Caco-2 (cell line): ENCODE measurements around the gene NGEF. TPM values are rescaled to one million over a fixed set of nuclear protein-coding genes. Genes with fewer than 3 reads are reported as not detected.

ENCODE experiments used
- BruUV-seq: library from RNA; stranded (reverse); fragments of 400-500 nt; replicated peaks from 2 replicates; lab custom pipeline; 2021; lab: Mats Ljungman, UMichigan
- CTCF ChIA-PET: fragments of 300-600 bp; sonication (Branson Sonifier 250); formaldehyde crosslinking; loops from one replicate; lab custom pipeline; 2022; ENCODE audit warnings: antibody characterized with exemption; lab: Charles Lee
- POLR2A ChIA-PET: fragments of 300-600 bp; sonication (Branson Sonifier 250); formaldehyde crosslinking; loops from one replicate; lab custom pipeline; 2022; ENCODE audit warnings: antibody characterized with exemption; lab: Charles Lee
- DNase-seq, 2 experiments: peaks; one replicate each; pipeline versions ENCODE4 v3.0.0 to v3.0.0-alpha.2; 2020 to 2022
- H3K27me3 ChIP-seq: replicated peaks from 2 replicates; pipeline ENCODE4 v1.6.0; 2011; ENCODE audit warnings: low read length; ENCODE audit not compliant: control insufficient read depth, insufficient read depth
- H3K36me3 ChIP-seq: 2 replicates; pipeline ENCODE4 v1.5.1; 2011; ENCODE audit warnings: low read length; ENCODE audit not compliant: control insufficient read depth, insufficient read depth
- H3K4me1 ChIP-seq: fragments of 250-450 bp; sonication (Bioruptor Pico); 2 replicates; pipeline ENCODE4 v1.5.1; 2020; ENCODE audit warnings: mild to moderate bottlenecking
- H3K4me3 ChIP-seq: 2 replicates; pipeline ENCODE4 v1.5.1; 2011; ENCODE audit warnings: low read depth, mild to moderate bottlenecking, control low read depth, low read length
- H3K9me3 ChIP-seq: fragments of 250-450 bp; sonication (Bioruptor Pico); 2 replicates; pipeline ENCODE4 v1.5.1; 2020; ENCODE audit warnings: mild to moderate bottlenecking, moderate library complexity
- H3K27ac Mint-ChIP-seq: one replicate; pipeline ENCODE4 v1.8.0; 2022; ENCODE audit warnings: mixed read lengths; ENCODE audit not compliant: unreplicated experiment
- H3K27me3 Mint-ChIP-seq: one replicate; pipeline ENCODE4 v1.8.0; 2022; ENCODE audit warnings: mixed read lengths; ENCODE audit not compliant: insufficient read depth, unreplicated experiment
- H3K36me3 Mint-ChIP-seq: one replicate; pipeline ENCODE4 v1.8.0; 2022; ENCODE audit warnings: mild to moderate bottlenecking, mixed read lengths; ENCODE audit not compliant: insufficient read depth, unreplicated experiment
- H3K4me1 Mint-ChIP-seq: one replicate; pipeline ENCODE4 v1.8.0; 2022; ENCODE audit warnings: low read depth, mixed read lengths; ENCODE audit not compliant: unreplicated experiment
- H3K4me3 Mint-ChIP-seq: one replicate; pipeline ENCODE4 v1.8.0; 2022; ENCODE audit warnings: mild to moderate bottlenecking, moderate library complexity, mixed read lengths; ENCODE audit not compliant: unreplicated experiment
- H3K9me3 Mint-ChIP-seq: one replicate; pipeline ENCODE4 v1.8.0; 2022; ENCODE audit warnings: mixed read lengths; ENCODE audit not compliant: unreplicated experiment
- CTCF ChIP-seq, 2 experiments: fragments of 200-600 bp in 1 of 2; IDR thresholded peaks; 1 replicate in 1 of 2; 2 replicates in 1 of 2; pipeline versions ENCODE4 v1.5.1 to v1.8.0; 2011 to 2022; ENCODE audit warnings: antibody characterized with exemption in 1 of 2, control low read depth in 1 of 2, inconsistent platforms in 1 of 2, low read depth in 1 of 2, low read length in 1 of 2, mild to moderate bottlenecking in 1 of 2, moderate library complexity in 1 of 2; ENCODE audit not compliant: insufficient read depth in 1 of 2, severe bottlenecking in 1 of 2, unreplicated experiment in 1 of 2
- intact Hi-C: fragments of 100-400 bp; cut with micrococcal nuclease; formaldehyde crosslinking; loops from one replicate; pipeline ENCODE4 v1.10.0; 2022; ENCODE audit not compliant: unreplicated experiment
- total RNA-seq: library from RNA; stranded (reverse); gene quantifications from 2 replicates; pipeline ENCODE4 v1.2.3, GENCODE V29; 2022

NGEF gene
- total RNA-seq, 1 experiment from 2014 or later, result 0.77 TPM

- DNase-seq, result no peak
Observed at GRCh38 chr2:233039846-233040530, 26.9 kb upstream of the NGEF start.

GRCh38 chr2:233039212-233039845 is 26.3 kb upstream of the NGEF start:
- Histone ChIP-seq H3K9me3 (no peaks in the 10 kb centered on the region), H3K4me1 (no peaks in the 10 kb centered on the region), H3K36me3 (no peaks in the 10 kb centered on the region), H3K4me3 (no peak overlapping the region), H3K27me3 (no peaks in the 10 kb centered on the region)
- Mint-ChIP-seq H3K4me3 (no peak overlapping the region), H3K27me3 (peaks cover 3% of the 10 kb centered on the region), H3K36me3 (no peaks in the 10 kb centered on the region), H3K9me3 (no peaks in the 10 kb centered on the region), H3K27ac (no peak overlapping the region), H3K4me1 (no peaks in the 10 kb centered on the region)
- TF ChIP-seq CTCF (IDR thresholded peaks at IDR 0.05; ENCODE audit: insufficient read depth in 1 of 2, low read depth in 1 of 2, low read length in 1 of 2, severe bottlenecking in 1 of 2, unreplicated experiment in 1 of 2), result no peak
- ChIA-PET CTCF (no interaction called here), POLR2A (no interaction called here)
- DNase-seq, result no peak
- intact Hi-C loops, result no loop called here
- BruUV-seq, result no TSS peak

More at GRCh38 chr2:233039846-233040530, 26.9 kb upstream of the NGEF start:
- POLR2A ChIA-PET, result no interaction called here
- no peaks in the 10 kb centered on the region for H3K4me1 Mint-ChIP-seq
- H3K4me3 ChIP-seq, result no peak overlapping the region
- CTCF ChIA-PET, result no interaction called here
- no peaks in the 10 kb centered on the region for H3K9me3 ChIP-seq
- peaks cover 3% of the 10 kb centered on the region for H3K27me3 Mint-ChIP-seq
- no peak for TF ChIP-seq CTCF (IDR thresholded peaks at IDR 0.05; ENCODE audit: insufficient read depth in 1 of 2, low read depth in 1 of 2, low read length in 1 of 2, severe bottlenecking in 1 of 2, unreplicated experiment in 1 of 2)
- no peaks in the 10 kb centered on the region for H3K4me1 ChIP-seq
- no peaks in the 10 kb centered on the region for H3K27me3 ChIP-seq
- H3K36me3 Mint-ChIP-seq, result no peaks in the 10 kb centered on the region
- intact Hi-C loops, result no loop called here
- H3K36me3 ChIP-seq, result no peaks in the 10 kb centered on the region
- H3K27ac Mint-ChIP-seq, result no peak overlapping the region
- H3K9me3 Mint-ChIP-seq, result no peaks in the 10 kb centered on the region
- no peak overlapping the region for H3K4me3 Mint-ChIP-seq
- no TSS peak for BruUV-seq

- ChIA-PET CTCF (interaction anchor here (0.6 kb wide), 1 partner anchor 95 kb away, joined by 5 read pairs; no protein-coding TSS in a partner anchor), POLR2A (no interaction called here)
- H3K36me3 Mint-ChIP-seq, result no peaks in the 10 kb centered on the region
- Histone ChIP-seq H3K4me1 (no peaks in the 10 kb centered on the region), H3K36me3 (no peaks in the 10 kb centered on the region), H3K9me3 (no peaks in the 10 kb centered on the region), H3K27me3 (no peaks in the 10 kb centered on the region), H3K4me3 (no peak overlapping the region)
- H3K27ac Mint-ChIP-seq, result no peak overlapping the region
- H3K4me1 Mint-ChIP-seq, result no peaks in the 10 kb centered on the region
- no peak for DNase-seq
- H3K9me3 Mint-ChIP-seq, result no peaks in the 10 kb centered on the region
- no TSS peak for BruUV-seq
- TF ChIP-seq CTCF (IDR thresholded peaks at IDR 0.05; ENCODE audit: insufficient read depth in 1 of 2, low read depth in 1 of 2, low read length in 1 of 2, severe bottlenecking in 1 of 2, unreplicated experiment in 1 of 2), result no peak
- H3K4me3 Mint-ChIP-seq, result no peak overlapping the region
- H3K27me3 Mint-ChIP-seq, result no peaks in the 10 kb centered on the region
- intact Hi-C loops, result no loop called here
Observed at GRCh38 chr2:233037078-233037477, 24.0 kb upstream of the NGEF start.
